Measurements from ENCODE around the gene IFIT1. TPM values are rescaled to one million over a fixed set of nuclear protein-coding genes. Genes with fewer than 3 reads are reported as not detected.
"Not testable (repeated sequence)": the region's sequence is repeated elsewhere in the genome, so short reads cannot be mapped to it uniquely, and the experiment has no call there.

The IFIT1 gene
- total and polyA plus RNA-seq, 4 donors, result 13.2 to 17.9 (median 15.6) TPM

DNA sequence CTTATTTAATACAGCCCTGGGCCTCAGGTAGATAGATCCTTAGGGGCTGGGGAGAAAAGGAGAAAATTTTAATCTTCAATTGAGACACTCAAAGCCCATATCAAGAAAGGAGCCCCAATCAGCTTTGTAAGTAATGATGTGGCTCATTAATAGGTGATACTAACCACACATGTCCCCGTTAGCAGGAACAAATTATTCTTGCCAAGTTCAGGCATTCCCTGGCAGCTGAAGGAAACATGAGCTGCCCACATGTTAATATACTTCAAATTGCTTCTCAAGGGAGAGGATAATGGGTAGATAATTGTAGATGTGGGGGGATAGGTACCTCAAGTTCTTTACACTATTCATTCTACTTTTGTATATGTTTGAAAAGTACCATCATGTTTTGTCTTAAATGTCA lies 36.5 kb downstream of the IFIT1 start:
- WGBS, 2 donors, result 32 to 45% methylated on average over 1 of the region's 1 CpG
- Histone ChIP-seq H3K36me3 (ENCODE audit: control insufficient read depth in 1 of 2, insufficient read depth in 2 of 2, low read length in 1 of 2) (no peaks in the 10 kb centered on the region), H3K4me1 (ENCODE audit: control insufficient read depth in 1 of 2, insufficient read depth in 2 of 2, low read length in 2 of 2) (no peaks in the 10 kb centered on the region), H3K27me3 (ENCODE audit: control insufficient read depth in 1 of 2, insufficient read depth in 2 of 2, low read length in 1 of 2) (no peaks in the 10 kb centered on the region), H3K9me3 (ENCODE audit: control insufficient read depth, low read length) (no peaks in the 10 kb centered on the region), H3K4me3 (ENCODE audit: low read length in 2 of 2) (no peak overlapping the region), H3K27ac (ENCODE audit: low read depth in 1 of 2, low read length in 2 of 2) (no peak overlapping the region)
- no peak for ATAC-seq (ENCODE audit: low FRiP score)
- DNase-seq, result no peak
- intact Hi-C loops (cut with DNase I), result no loop called here

DNA sequence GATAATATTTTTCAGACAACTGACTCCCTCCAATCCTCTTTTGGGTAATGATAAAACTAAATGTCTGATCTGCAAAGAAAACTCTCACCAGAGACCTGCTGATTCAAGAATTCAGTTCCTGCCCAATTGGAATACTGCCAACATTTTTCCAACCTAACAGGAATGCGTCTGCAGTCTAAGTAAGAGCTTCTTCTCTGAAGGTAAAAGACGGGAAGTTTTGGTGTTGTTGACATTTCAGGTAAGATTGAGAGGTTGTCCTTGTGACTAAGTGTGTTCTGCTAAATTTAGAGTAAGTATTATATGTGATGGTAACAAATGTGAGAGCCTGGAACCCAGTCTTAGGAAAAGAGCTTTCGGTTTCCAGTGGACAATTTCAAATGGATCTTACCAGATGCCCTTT lies 39.6 kb downstream of the IFIT1 start:
- Histone ChIP-seq H3K27me3 (ENCODE audit: control insufficient read depth in 1 of 2, insufficient read depth in 2 of 2, low read length in 1 of 2) (no peaks in the 10 kb centered on the region), H3K4me3 (ENCODE audit: low read length in 2 of 2) (no peak overlapping the region), H3K4me1 (ENCODE audit: control insufficient read depth in 1 of 2, insufficient read depth in 2 of 2, low read length in 2 of 2) (no peaks in the 10 kb centered on the region), H3K9me3 (ENCODE audit: control insufficient read depth, low read length) (no peaks in the 10 kb centered on the region), H3K27ac (ENCODE audit: low read depth in 1 of 2, low read length in 2 of 2) (no peak overlapping the region), H3K36me3 (ENCODE audit: control insufficient read depth in 1 of 2, insufficient read depth in 2 of 2, low read length in 1 of 2) (no peaks in the 10 kb centered on the region)
- intact Hi-C loops (cut with DNase I), result no loop called here
- ATAC-seq (ENCODE audit: low FRiP score) (no peak), DNase-seq (no peak)
- WGBS, 2 donors, result 37 to 39% methylated on average over 3 of the region's 3 CpGs

DNA sequence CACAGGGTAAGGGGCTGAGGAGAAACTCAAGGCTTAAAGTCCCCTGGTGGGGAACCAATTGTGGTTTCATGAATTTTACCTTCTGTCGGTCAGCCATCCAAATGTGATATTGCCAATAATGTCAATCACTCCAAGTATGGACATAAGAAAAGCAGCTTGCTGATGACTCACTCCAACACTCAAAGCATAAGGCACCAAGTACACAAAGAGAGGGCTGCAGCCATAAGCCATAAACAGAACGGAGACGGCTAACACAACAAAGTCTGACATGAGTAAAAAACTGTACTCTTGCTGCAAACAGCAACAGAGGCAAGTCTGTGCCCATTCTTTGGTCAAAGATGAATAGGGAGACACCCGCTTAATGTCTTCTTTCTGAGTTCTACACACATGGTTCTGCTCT lies 46.1 kb downstream of the IFIT1 start:
- no peak for ATAC-seq (ENCODE audit: low FRiP score)
- intact Hi-C loops (cut with DNase I), result no loop called here
- H3K9me3 ChIP-seq (ENCODE audit: control insufficient read depth, low read length), result no peaks in the 10 kb centered on the region
- H3K27me3 ChIP-seq (ENCODE audit: control insufficient read depth in 1 of 2, insufficient read depth in 2 of 2, low read length in 1 of 2), result no peaks in the 10 kb centered on the region
- H3K36me3 ChIP-seq (ENCODE audit: control insufficient read depth in 1 of 2, insufficient read depth in 2 of 2, low read length in 1 of 2), result no peaks in the 10 kb centered on the region
- no peak overlapping the region for H3K4me3 ChIP-seq (ENCODE audit: low read length in 2 of 2)
- 88 to 92% methylated on average over 4 of the region's 4 CpGs for WGBS, 2 donors
- no peak overlapping the region for H3K27ac ChIP-seq (ENCODE audit: low read depth in 1 of 2, low read length in 2 of 2)
- no peaks in the 10 kb centered on the region for H3K4me1 ChIP-seq (ENCODE audit: control insufficient read depth in 1 of 2, insufficient read depth in 2 of 2, low read length in 2 of 2)
- no peak for DNase-seq

DNA sequence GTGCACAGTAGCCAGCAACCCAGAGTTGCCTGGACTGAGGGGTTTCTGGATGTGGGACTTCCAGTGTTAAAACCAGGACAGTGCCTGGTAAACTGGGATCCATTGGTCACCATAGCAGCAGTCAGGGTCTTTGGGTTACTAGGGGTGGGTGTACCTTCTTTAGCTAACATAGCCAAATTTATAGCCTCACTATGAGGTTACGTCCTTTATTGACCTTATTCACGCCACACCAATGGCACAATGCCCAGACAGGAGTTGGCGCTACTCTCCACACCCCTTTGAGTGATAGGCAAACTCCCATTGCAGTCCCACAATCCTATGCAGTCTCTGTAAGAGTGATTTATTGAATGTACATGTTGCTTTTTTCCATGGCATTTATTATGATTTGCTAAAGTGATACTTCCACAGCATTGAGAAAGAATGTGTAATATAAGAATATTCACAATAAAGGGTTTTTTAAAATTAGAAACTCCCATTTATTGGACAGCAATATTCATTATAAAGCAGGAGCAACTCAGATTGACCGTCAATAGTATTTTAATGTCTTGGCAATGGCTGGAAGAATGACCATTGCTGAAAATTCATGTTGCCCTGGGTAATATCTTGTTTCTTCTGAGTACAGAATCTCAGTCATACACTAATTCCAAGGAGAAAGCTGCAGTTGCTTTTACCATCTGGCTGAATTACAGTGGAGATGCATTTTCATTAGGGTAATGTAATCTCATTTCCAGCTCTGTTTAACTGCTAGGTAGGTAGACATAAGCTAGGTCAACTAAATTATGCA lies 48.0 kb downstream of the IFIT1 start:
- no peaks in the 10 kb centered on the region for H3K27me3 ChIP-seq (ENCODE audit: control insufficient read depth in 1 of 2, insufficient read depth in 2 of 2, low read length in 1 of 2)
- H3K36me3 ChIP-seq (ENCODE audit: control insufficient read depth in 1 of 2, insufficient read depth in 2 of 2, low read length in 1 of 2), result no peaks in the 10 kb centered on the region
- no peak overlapping the region for H3K4me3 ChIP-seq (ENCODE audit: low read length in 2 of 2)
- ATAC-seq (ENCODE audit: low FRiP score), result no peak
- 54 to 61% methylated on average over 4 of the region's 4 CpGs for WGBS, 2 donors
- no peaks in the 10 kb centered on the region for H3K4me1 ChIP-seq (ENCODE audit: control insufficient read depth in 1 of 2, insufficient read depth in 2 of 2, low read length in 2 of 2)
- no peak overlapping the region for H3K27ac ChIP-seq (ENCODE audit: low read depth in 1 of 2, low read length in 2 of 2)
- no peak for DNase-seq
- H3K9me3 ChIP-seq (ENCODE audit: control insufficient read depth, low read length), result no peaks in the 10 kb centered on the region
- intact Hi-C loops (cut with DNase I), result no loop called here

DNA sequence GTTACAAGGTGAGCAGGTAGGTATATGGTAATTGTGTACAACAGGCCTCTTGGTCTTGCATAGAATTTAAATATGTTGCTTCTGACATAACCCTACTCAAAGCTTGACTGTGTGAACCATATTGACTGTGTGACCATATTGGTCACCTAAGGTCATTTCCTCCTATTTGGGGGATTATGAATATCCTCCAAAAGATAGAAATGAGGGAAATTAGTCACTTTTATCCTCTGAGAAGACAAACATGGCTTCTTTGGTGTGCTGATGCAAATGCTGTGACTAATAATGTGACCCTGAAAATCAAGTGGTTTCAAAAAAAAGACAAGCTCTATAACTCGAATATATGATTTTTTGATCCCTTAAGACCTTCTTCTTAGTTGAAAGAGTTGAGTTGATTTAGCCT lies 49.9 kb downstream of the IFIT1 start:
- WGBS, 2 donors, result 79 to 85% methylated on average over 1 of the region's 1 CpG
- Histone ChIP-seq H3K36me3 (ENCODE audit: control insufficient read depth in 1 of 2, insufficient read depth in 2 of 2, low read length in 1 of 2) (no peaks in the 10 kb centered on the region), H3K4me3 (ENCODE audit: low read length in 2 of 2) (no peak overlapping the region), H3K27ac (ENCODE audit: low read depth in 1 of 2, low read length in 2 of 2) (no peak overlapping the region), H3K9me3 (ENCODE audit: control insufficient read depth, low read length) (no peaks in the 10 kb centered on the region), H3K27me3 (ENCODE audit: control insufficient read depth in 1 of 2, insufficient read depth in 2 of 2, low read length in 1 of 2) (no peaks in the 10 kb centered on the region), H3K4me1 (ENCODE audit: control insufficient read depth in 1 of 2, insufficient read depth in 2 of 2, low read length in 2 of 2) (no peaks in the 10 kb centered on the region)
- no peak for ATAC-seq (ENCODE audit: low FRiP score)
- intact Hi-C loops (cut with DNase I), result no loop called here
- DNase-seq, result no peak

DNA sequence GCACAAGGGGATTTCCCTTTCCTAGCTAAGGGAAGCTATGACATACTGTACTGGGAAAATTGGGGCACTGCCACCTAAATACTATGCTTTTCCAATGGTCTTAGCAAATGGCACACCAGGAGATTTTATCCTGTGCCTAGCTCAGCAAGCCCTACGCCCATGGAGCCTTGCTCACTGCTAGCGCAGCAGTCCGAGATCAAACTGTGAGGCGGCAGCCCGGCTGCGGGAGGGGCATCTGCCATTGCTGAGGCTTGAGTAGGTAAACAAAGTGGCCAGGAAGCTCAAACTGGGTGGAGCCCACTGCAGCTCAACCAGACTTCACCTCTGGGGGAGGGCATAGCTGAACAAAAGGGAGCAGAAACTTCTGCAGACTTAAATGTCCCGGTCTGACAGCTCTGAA lies 52.4 kb downstream of the IFIT1 start:
- 95 to 97% methylated on average over 7 of the region's 7 CpGs for WGBS, 2 donors
- intact Hi-C loops (cut with DNase I), result not testable (repeated sequence)

DNA sequence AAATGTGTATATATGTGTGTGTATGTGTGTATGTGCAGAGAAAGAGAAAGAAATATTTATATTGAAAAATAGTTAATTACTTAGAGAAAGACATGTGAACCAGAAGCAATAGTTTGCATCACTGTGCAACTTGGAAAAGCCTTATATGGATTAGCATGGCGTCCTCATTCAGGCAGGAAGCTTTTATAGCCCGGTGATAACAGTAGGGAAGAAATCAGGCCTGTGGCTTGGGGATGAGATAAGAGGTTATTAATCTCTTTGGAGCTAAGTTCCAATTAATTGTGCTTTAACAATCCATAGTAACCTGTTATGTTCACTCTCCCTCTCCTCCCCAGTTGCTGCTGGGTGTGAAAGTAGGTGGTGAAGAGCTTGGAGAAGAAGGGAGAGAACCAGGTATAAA lies 58.5 kb downstream of the IFIT1 start:
- no peaks in the 10 kb centered on the region for H3K4me1 ChIP-seq (ENCODE audit: control insufficient read depth in 1 of 2, insufficient read depth in 2 of 2, low read length in 2 of 2)
- no peak for ATAC-seq (ENCODE audit: low FRiP score)
- H3K27ac ChIP-seq (ENCODE audit: low read depth in 1 of 2, low read length in 2 of 2), result no peak overlapping the region
- no peaks in the 10 kb centered on the region for H3K36me3 ChIP-seq (ENCODE audit: control insufficient read depth in 1 of 2, insufficient read depth in 2 of 2, low read length in 1 of 2)
- H3K9me3 ChIP-seq (ENCODE audit: control insufficient read depth, low read length), result no peaks in the 10 kb centered on the region
- intact Hi-C loops (cut with DNase I), result no loop called here
- WGBS, 2 donors, result 88 to 90% methylated on average over 2 of the region's 2 CpGs
- H3K27me3 ChIP-seq (ENCODE audit: control insufficient read depth in 1 of 2, insufficient read depth in 2 of 2, low read length in 1 of 2), result no peaks in the 10 kb centered on the region
- DNase-seq, result no peak
- no peak overlapping the region for H3K4me3 ChIP-seq (ENCODE audit: low read length in 2 of 2)

More for the DNA sequence above, 52.4 kb downstream of the IFIT1 start:
- DNase-seq; H3K36me3 ChIP-seq (ENCODE audit: control insufficient read depth in 1 of 2, insufficient read depth in 2 of 2, low read length in 1 of 2); H3K27me3 ChIP-seq (ENCODE audit: control insufficient read depth in 1 of 2, insufficient read depth in 2 of 2, low read length in 1 of 2); H3K9me3 ChIP-seq (ENCODE audit: control insufficient read depth, low read length); H3K4me1 ChIP-seq (ENCODE audit: control insufficient read depth in 1 of 2, insufficient read depth in 2 of 2, low read length in 2 of 2); H3K27ac ChIP-seq (ENCODE audit: low read depth in 1 of 2, low read length in 2 of 2); ATAC-seq (ENCODE audit: low FRiP score); H3K4me3 ChIP-seq (ENCODE audit: low read length in 2 of 2): not testable (repeated sequence)

DNA sequence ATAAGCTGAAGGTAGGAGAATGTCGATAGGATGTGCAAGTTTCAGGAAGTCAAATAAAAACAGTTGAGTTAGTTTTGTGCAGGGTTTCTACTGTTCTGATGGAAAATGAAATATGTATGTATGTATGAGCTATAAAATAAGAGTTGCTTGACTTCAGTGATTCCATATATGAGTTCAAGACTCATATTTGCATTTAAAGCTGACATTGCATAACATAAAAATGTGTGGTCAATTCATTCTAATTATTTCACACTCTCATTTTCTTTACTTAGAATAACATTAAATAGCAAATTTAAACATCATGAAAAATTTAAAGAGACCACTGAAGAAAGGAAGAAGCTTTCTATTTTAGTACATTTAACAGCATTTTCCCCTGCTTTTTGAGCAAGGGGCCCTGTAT lies 59.8 kb downstream of the IFIT1 start:
- DNase-seq, result no peak
- intact Hi-C loops (cut with DNase I), result no loop called here
- Histone ChIP-seq H3K4me1 (ENCODE audit: control insufficient read depth in 1 of 2, insufficient read depth in 2 of 2, low read length in 2 of 2) (no peaks in the 10 kb centered on the region), H3K36me3 (ENCODE audit: control insufficient read depth in 1 of 2, insufficient read depth in 2 of 2, low read length in 1 of 2) (no peaks in the 10 kb centered on the region), H3K27me3 (ENCODE audit: control insufficient read depth in 1 of 2, insufficient read depth in 2 of 2, low read length in 1 of 2) (no peaks in the 10 kb centered on the region), H3K4me3 (ENCODE audit: low read length in 2 of 2) (no peak overlapping the region), H3K9me3 (ENCODE audit: control insufficient read depth, low read length) (no peaks in the 10 kb centered on the region), H3K27ac (ENCODE audit: low read depth in 1 of 2, low read length in 2 of 2) (no peak overlapping the region)
- ATAC-seq (ENCODE audit: low FRiP score), result no peak
- 69 to 73% methylated on average over 1 of the region's 1 CpG for WGBS, 2 donors

DNA sequence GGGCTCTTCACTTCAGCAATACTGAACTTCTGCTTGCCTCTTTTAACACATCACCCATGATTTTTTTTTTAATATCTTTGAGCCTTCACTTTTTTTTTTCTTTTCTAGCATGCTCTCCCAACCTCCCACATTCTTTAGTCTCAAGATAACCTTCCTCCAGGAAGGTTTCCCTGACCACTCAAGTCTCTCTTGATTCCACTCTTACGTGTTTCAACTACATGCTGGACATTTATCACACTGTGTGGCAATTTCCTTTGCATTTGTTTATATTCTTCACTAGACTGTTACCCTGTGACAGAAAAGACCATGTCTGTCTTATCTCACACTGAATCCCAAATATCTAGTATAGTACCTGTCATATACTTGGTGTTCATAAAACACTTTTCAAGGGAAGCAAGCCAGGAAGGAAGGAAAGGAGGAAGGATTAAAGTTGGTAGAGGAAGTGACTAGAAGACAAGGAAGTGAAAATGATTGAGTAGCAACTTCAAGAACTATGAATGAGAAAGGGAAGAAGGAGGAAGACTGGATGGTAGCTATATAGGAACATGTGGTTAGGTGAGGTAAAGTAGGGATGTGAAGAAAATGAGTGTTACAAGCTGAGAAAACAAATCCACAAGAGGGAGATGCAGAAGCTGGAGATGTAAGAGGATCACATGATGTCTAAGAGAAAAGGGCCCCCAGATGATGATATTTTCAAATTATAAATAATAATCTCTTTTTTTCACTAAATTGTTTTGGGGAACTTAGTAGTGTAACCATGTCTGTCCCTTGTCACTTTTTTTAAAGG lies 62.3 kb downstream of the IFIT1 start:
- H3K9me3 ChIP-seq (ENCODE audit: control insufficient read depth, low read length), result no peaks in the 10 kb centered on the region
- H3K27me3 ChIP-seq (ENCODE audit: control insufficient read depth in 1 of 2, insufficient read depth in 2 of 2, low read length in 1 of 2), result no peaks in the 10 kb centered on the region
- H3K4me3 ChIP-seq (ENCODE audit: low read length in 2 of 2), result no peak overlapping the region
- no peak for ATAC-seq (ENCODE audit: low FRiP score)
- no peaks in the 10 kb centered on the region for H3K4me1 ChIP-seq (ENCODE audit: control insufficient read depth in 1 of 2, insufficient read depth in 2 of 2, low read length in 2 of 2)
- intact Hi-C loops (cut with DNase I), result no loop called here
- 84% methylated on average over 1 of the region's 1 CpG for WGBS, 2 donors
- H3K27ac ChIP-seq (ENCODE audit: low read depth in 1 of 2, low read length in 2 of 2), result no peak overlapping the region
- no peaks in the 10 kb centered on the region for H3K36me3 ChIP-seq (ENCODE audit: control insufficient read depth in 1 of 2, insufficient read depth in 2 of 2, low read length in 1 of 2)
- DNase-seq, result no peak

Measured in aorta (tissue), 5 donors.